ENCODE measurements around the gene PCYT2. TPM values are rescaled to one million over a fixed set of nuclear protein-coding genes. Genes with fewer than 3 reads are reported as not detected.
A peak's percentile ranks its signal among the peaks of the same experiment; 100 is the strongest.

The PCYT2 gene
- total RNA-seq, 1 experiment from 2014 or later = 93.8 TPM

GRCh38 chr17:81871387-81872230, 39.6 kb downstream of the PCYT2 start:
- peak; percentile 80 for DNase-seq (ENCODE audit: low spot score)

- no peak for DNase-seq (ENCODE audit: low spot score)
Observed at GRCh38 chr17:81870981-81871386, 40.2 kb downstream of the PCYT2 start, which contains the start of gene ARHGDIA. ARHGDIA (minus strand) TSS chr17:81871337; CDS start chr17:81869930, 1,407 bp downstream.

- DNase-seq (ENCODE audit: low spot score) = peak; percentile 55
Observed at GRCh38 chr17:81870131-81870980, 40.8 kb downstream of the PCYT2 start.

- DNase-seq (ENCODE audit: low spot score) = no peak
Observed at GRCh38 chr17:81869221-81870130, 41.7 kb downstream of the PCYT2 start.

GRCh38 chr17:81868674-81869220, 42.5 kb downstream of the PCYT2 start:
- peak; percentile 81 for DNase-seq (ENCODE audit: low spot score)

GRCh38 chr17:81867991-81868673, 43.1 kb downstream of the PCYT2 start:
- no peak for DNase-seq (ENCODE audit: low spot score)

- peak; percentile 48 for DNase-seq (ENCODE audit: low spot score)
Observed at GRCh38 chr17:81867170-81867990, 43.8 kb downstream of the PCYT2 start.

GRCh38 chr17:81866440-81867169, 44.6 kb downstream of the PCYT2 start:
- no peak for DNase-seq (ENCODE audit: low spot score)

- no peak for DNase-seq (ENCODE audit: low spot score)
Observed at GRCh38 chr17:81865733-81866439, 45.3 kb downstream of the PCYT2 start.

GRCh38 chr17:81865358-81865732, 45.9 kb downstream of the PCYT2 start:
- DNase-seq (ENCODE audit: low spot score) = no peak

- DNase-seq (ENCODE audit: low spot score) = no peak
Observed at GRCh38 chr17:81863833-81864768, 47.1 kb downstream of the PCYT2 start.

- no peak for DNase-seq (ENCODE audit: low spot score)
Observed at GRCh38 chr17:81863123-81863675, 48.0 kb downstream of the PCYT2 start.

- DNase-seq (ENCODE audit: low spot score) = peak; percentile 100
Observed at GRCh38 chr17:81860756-81861568, 50.2 kb downstream of the PCYT2 start.

- DNase-seq (ENCODE audit: low spot score) = no peak
Observed at GRCh38 chr17:81859906-81860755, 51.1 kb downstream of the PCYT2 start, which contains the start of gene P4HB. P4HB (minus strand) TSS chr17:81860535; CDS start chr17:81860471, 64 bp downstream.
